Left ventricle myocardium superior (tissue), 1 donor: ENCODE data around the gene CACNA1A. TPM values are rescaled to one million over a fixed set of nuclear protein-coding genes. Genes with fewer than 3 reads are reported as not detected.
"Not testable (repeated sequence)": the region's sequence is repeated elsewhere in the genome, so short reads cannot be mapped to it uniquely, and the experiment has no call there.

ENCODE experiments used
- ATAC-seq: fragments of 200-7000 bp; cut with Tn5 transposase; one replicate; pipeline ENCODE4 v1.9.1; 2020; ENCODE audit warnings: mild to moderate bottlenecking, moderate library complexity
- DNase-seq: peaks from one replicate; pipeline ENCODE4 v3.0.0-alpha.2; 2020
- intact Hi-C: fragments of 100-400 bp; cut with micrococcal nuclease; formaldehyde crosslinking; loops from one replicate; pipeline ENCODE4 v1.11.0; 2022
- total RNA-seq: library from RNA; stranded (reverse); fragmentation: NEBNext Ultra II Directional; extraction: Animal tissue kit (Norgen Biotek cat#: 25700); gene quantifications from one replicate; pipeline ENCODE4 v1.2.1, GENCODE V29; 2021
- donor health status: DM: no; HTN: yes; CAD: no; lungs with severe emphysema.

CACNA1A gene
- total RNA-seq, 1 donor from 2014 or later: 0.42 TPM

DNA sequence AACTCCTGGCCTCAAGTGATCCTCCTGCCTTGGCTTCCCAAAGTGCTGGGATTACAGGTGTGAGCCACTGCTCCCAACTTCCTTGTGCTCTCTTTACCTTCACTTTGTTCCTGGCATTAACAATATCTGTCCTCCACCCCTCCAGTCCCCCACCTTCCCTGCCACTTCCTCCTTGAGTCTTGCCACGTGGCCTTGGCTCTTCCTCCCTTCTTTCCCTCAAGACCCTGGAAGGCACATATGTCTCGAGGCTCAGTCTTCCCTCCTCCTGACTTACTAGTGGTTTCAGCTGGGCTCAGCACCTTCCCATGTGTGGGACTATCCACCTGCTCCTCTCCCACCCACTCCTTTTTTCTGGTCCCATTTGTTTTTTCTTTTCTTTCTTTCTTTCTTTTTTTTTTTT lies 285.4 kb downstream of the CACNA1A start:
- ATAC-seq (no peak), DNase-seq (no peak)
- intact Hi-C loops: no loop called here

GRCh38 chr19:13215572-13216380 lies 290.5 kb downstream of the CACNA1A start:
- intact Hi-C loops: no loop called here
- DNase-seq: no peak
- ATAC-seq: no peak

- intact Hi-C loops: no loop called here
- DNase-seq (no peak), ATAC-seq (no peak)
These were observed 292.1 kb downstream of the CACNA1A start for GRCh38 chr19:13214036-13214730.

- intact Hi-C loops: no loop called here
- ATAC-seq: peak; percentile 37
- DNase-seq: peak; percentile 66
These were observed 293.4 kb downstream of the CACNA1A start for GRCh38 chr19:13212759-13213330.

GRCh38 chr19:13211426-13212308 lies 294.6 kb downstream of the CACNA1A start:
- no peak for ATAC-seq
- intact Hi-C loops: no loop called here
- DNase-seq: no peak

GRCh38 chr19:13210941-13211340 lies 295.3 kb downstream of the CACNA1A start:
- no peak for ATAC-seq
- intact Hi-C loops: no loop called here
- no peak for DNase-seq

DNA sequence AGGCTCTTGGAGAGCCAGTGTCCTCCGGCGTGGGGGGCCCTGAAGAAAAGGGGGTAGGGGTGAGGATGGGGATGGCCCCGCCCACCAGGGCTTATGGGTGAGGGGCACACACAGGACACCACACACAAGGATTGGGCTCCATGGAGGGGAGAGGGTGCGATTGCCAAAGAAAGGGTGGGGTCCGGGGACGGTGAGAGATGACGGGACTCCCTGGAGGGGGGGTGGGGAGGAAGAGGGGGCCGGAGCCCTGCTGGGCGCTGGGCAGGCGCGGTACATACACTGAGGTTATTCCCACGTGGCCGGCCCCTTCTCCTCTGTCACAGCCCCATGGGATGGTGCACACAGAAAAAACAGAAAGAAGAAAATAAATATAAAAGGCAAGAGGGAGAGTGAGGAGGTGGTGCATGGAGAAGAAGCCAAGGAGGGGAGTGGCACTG lies 295.9 kb downstream of the CACNA1A start:
- intact Hi-C loops: no loop called here
- DNase-seq: no peak
- no peak for ATAC-seq

DNA sequence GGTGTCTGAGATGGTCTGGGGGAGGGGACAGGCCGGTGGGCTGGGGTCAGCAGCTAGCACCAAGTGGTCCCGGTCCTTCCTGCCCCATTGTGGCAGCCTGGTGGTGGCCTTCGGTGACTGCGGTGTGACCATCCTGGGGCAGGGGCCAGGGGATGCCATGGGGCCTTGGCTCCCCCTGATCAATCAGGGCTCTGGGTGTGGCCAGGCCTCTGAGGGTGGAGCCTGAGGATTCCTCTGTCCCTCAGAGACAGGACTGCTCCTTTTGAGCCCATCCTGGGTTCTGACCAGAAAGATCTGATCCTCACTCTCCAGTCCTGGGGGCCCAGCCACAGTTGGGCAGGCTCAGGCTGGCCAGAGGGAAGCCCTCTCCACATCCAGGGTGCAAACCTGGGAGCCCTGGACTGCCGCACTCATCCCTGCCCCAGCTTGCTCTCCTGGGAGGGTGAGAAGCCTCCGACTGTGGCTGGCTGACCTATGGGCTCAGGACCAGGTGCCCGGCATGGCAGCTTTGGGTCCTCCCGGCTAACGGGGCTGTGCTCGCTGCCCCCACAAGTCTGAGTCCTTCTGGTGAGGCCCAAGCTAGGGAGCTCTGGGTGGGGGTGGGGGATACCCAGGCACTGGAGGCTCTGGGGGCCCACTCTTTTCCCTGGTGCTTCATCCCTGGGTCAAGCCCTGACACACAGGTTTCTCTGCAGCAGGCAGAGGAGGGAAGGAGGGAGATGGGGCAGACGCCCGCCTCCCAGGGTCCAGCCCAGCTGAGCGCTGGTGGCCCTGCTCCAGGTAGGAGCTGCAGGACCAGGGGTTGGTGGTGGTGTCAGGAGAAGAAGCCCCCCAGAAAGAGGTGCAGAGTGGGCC lies 296.6 kb downstream of the CACNA1A start:
- no peak for DNase-seq
- intact Hi-C loops: no loop called here
- no peak for ATAC-seq

DNA sequence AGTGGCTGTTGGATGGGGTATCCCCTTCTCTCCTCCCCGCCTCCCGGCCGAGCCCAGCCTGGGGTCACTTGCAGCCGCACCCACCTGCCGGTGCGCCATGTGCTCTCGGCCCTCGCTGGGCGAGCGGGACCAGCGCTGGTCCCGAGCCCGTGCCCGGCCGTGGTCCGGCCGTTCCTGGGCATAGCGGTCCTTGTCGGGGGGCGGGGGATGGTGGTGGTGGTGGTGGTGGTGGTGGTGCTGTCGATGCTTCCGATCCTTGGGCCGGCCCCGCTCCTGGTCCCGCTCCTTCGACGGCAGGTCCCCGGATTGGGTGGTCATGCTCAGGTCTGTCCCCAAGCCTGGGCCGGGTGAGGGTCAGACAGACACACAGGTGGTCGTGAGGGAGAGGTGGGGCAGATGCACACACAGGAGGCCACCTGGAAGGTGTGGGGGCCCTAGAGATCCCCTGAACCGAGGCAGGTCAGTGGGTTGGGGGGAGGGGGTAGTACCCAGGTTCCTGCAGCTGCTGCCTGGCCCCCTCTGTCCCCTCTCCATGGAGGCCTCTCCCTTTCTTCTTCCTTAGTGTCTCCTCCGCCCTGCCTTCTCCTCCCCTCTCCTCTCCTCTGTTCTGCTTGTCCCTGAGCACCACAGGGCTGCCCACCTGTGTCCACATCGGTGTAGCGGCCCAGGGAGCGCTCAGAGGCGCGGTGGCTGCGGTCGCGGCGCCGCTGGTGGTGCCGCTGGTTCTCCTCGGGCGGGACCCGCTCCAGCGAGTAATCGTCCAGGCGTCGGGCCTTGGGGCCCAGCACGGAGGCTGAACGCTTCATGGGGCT lies 297.4 kb downstream of the CACNA1A start:
- DNase-seq (no peak), ATAC-seq (peak; percentile 4)
- intact Hi-C loops: no loop called here

GRCh38 chr19:13207846-13208671 lies 298.2 kb downstream of the CACNA1A start:
- DNase-seq (peak; percentile 63), ATAC-seq (peak; percentile 47)
- intact Hi-C loops: no loop called here

GRCh38 chr19:13207237-13207845 lies 298.9 kb downstream of the CACNA1A start:
- intact Hi-C loops: no loop called here
- DNase-seq: peak; percentile 61
- ATAC-seq: peak; percentile 70

- DNase-seq (no peak), ATAC-seq (no peak)
- intact Hi-C loops: no loop called here
These were observed 299.7 kb downstream of the CACNA1A start for GRCh38 chr19:13206587-13206986.

DNA sequence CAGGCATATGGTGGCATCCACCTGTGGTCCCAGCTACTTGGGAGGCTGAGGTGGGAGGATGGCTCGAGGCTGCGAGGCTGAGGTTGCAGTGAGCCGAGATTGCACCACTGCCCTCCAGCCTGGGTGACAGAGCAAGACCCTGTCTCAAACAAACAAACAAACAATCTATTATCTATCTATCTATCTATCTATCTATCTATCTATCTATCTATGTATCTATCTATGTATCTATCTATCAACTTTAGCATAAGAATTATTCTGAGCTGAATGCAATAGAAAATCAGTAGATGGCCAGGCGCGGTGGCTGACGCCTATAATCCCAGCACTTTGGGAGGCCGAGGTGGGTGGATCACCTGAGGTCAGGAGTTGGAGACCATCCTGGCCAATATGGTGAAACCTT lies 304.2 kb downstream of the CACNA1A start:
- ATAC-seq, intact Hi-C loops, DNase-seq: not testable (repeated sequence)

DNA sequence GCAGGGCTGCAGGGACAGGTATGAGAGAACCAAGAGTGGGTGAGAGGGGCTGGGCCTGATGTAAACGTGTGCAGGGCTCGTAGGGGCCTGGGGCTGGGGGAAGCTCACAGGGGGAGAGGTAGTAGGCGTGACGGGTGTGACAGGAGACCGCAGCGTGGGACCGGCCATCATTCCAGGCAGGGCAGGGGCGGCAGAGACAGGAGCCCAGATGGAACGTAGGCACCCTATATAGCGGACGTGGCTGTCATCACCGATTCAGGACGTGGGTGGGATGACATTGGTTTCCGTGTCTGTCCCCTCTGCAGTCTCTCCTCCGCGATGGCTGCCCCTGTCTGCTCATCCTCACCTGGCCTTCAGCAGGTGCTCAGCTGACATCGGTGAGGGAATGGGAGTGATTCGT lies 307.6 kb downstream of the CACNA1A start:
- ATAC-seq: no peak
- DNase-seq: no peak
- intact Hi-C loops: loop anchor here (5.0 kb wide), 1 partner anchor 64 kb away; no protein-coding TSS in a partner anchor

DNA sequence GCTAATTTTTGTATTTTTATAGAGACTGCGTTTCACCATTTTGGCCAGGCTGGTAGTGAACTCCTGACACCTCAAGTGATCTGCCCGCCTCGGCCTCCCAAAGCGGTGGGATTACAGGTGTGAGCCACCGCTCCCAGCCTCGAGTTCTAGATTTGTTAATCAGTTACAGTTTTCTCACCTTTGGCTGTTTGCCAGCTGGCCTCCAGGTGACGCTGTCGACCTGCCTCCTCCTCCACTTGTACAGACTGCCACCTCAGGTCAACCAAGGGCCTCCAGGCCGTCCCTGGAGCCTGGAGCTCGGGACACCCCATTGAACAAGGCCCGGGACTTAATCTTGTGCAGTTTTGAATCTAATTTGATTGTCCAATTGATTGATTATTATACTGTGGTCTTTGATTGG lies 310.6 kb downstream of the CACNA1A start:
- intact Hi-C loops: loop anchor here (5.0 kb wide), 1 partner anchor 67 kb away; no protein-coding TSS in a partner anchor
- ATAC-seq (no peak), DNase-seq (no peak)
